Psoas muscle (tissue), 8 donors: Measurements from ENCODE around the gene IL31. TPM values are rescaled to one million over a fixed set of nuclear protein-coding genes. Genes with fewer than 3 reads are reported as not detected.

Experiments used
- ATAC-seq, 4 donors: fragments of 200-7000 bp; cut with Tn5 transposase; one replicate each; pipeline ENCODE4 v1.9.1; 2020; ENCODE audit warnings: moderate library complexity in 3 of 4, mild to moderate bottlenecking in 2 of 4
- DNase-seq, 2 donors: peaks; one replicate each; pipeline ENCODE4 v3.0.0-alpha.2; 2020
- H3K27ac ChIP-seq: fragments of 200-600 bp; one replicate; pipeline ENCODE4 v1.8.0; 2022
- H3K27me3 ChIP-seq, 3 donors: fragments of 200-600 bp in 1 of 3; one replicate each; pipeline versions ENCODE4 v1.6.1 to v1.8.0; 2013 to 2022; ENCODE audit warnings: low read length in 2 of 3, mild to moderate bottlenecking in 2 of 3, moderate library complexity in 1 of 3; ENCODE audit not compliant: insufficient read depth in 3 of 3
- H3K36me3 ChIP-seq, 2 donors: fragments of 200-600 bp in 1 of 2; one replicate each; pipeline versions ENCODE4 v1.6.1 to v1.8.0; 2013 to 2022; ENCODE audit warnings: low read depth in 1 of 2, mild to moderate bottlenecking in 1 of 2, moderate library complexity in 1 of 2; ENCODE audit not compliant: insufficient read depth in 1 of 2
- H3K4me1 ChIP-seq: fragments of 200-600 bp; one replicate; pipeline ENCODE4 v1.8.0; 2022
- H3K4me3 ChIP-seq: fragments of 200-600 bp; one replicate; pipeline ENCODE4 v1.8.0; 2022; ENCODE audit warnings: mild to moderate bottlenecking
- H3K9me3 ChIP-seq: fragments of 200-600 bp; one replicate; pipeline ENCODE4 v1.8.0; 2022
- WGBS, 3 donors: extraction: QIAGEN DNeasy Blood & Tissue Kit; methylation state at CpG; one replicate each; pipeline versions ENCODE4 v1.1.6 to v1.1.7; 2013; 5-methylcytosine and 5-hydroxymethylcytosine counted together
- intact Hi-C, 2 donors: fragments of 100-400 bp; cut with DNase I; formaldehyde crosslinking; loops; one replicate each; pipeline versions ENCODE4 v1.11.0 to v1.14.2; 2022
- polyA plus RNA-seq, 3 donors: library from polyadenylated mRNA; stranded (reverse); fragments of 200-250 nt; gene quantifications; one replicate each; pipeline ENCODE4 v1.2.3, GENCODE V29; 2013
- total RNA-seq, 4 donors: library from RNA; stranded (reverse); fragmentation: NEBNext Ultra II Directional in 2 of 4; extraction: Animal tissue kit (Norgen Biotek cat#: 25700) in 2 of 4; gene quantifications; one replicate each; pipeline versions ENCODE4 v1.2.1 to v1.2.4, GENCODE V29; 2021 to 2023
- TF ChIP-seq, protein P1 (sequence below): fragments of 200-600 bp; IDR thresholded peaks from one replicate; pipeline ENCODE4 v1.8.0; 2022; ENCODE audit warnings: antibody characterized with exemption
- donor health status: healthy with polysubstance abuse.
- donor health status: DM: no; HTN: no; CAD: no; lungs with moderate emphysema.
- donor health status: Bipolar disorder and iron deficiency.
- donor health status: healthy.
- donor health status: DM: yes; HTN: yes; CAD: no.
- donor health status: DM: no; HTN: no; CAD: no.
- donor health status: DM: no; HTN: no; CAD: no.
- donor health status: DM: yes; HTN: yes; CAD: no.

IL31 gene
- total and polyA plus RNA-seq, 7 donors = not detected

GRCh38 chr12:122127839-122128238 is 46.2 kb downstream of the IL31 start:
- peaks cover 52% of the 10 kb centered on the region for H3K4me1 ChIP-seq
- TF ChIP-seq, protein P1, sequence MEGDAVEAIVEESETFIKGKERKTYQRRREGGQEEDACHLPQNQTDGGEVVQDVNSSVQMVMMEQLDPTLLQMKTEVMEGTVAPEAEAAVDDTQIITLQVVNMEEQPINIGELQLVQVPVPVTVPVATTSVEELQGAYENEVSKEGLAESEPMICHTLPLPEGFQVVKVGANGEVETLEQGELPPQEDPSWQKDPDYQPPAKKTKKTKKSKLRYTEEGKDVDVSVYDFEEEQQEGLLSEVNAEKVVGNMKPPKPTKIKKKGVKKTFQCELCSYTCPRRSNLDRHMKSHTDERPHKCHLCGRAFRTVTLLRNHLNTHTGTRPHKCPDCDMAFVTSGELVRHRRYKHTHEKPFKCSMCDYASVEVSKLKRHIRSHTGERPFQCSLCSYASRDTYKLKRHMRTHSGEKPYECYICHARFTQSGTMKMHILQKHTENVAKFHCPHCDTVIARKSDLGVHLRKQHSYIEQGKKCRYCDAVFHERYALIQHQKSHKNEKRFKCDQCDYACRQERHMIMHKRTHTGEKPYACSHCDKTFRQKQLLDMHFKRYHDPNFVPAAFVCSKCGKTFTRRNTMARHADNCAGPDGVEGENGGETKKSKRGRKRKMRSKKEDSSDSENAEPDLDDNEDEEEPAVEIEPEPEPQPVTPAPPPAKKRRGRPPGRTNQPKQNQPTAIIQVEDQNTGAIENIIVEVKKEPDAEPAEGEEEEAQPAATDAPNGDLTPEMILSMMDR = no peak
- H3K27ac ChIP-seq = peak overlapping the region; percentile 88
- H3K36me3 ChIP-seq = peaks cover 0 to 58% of the 10 kb centered on the region in 2 donors
- no peaks in the 10 kb centered on the region for H3K27me3 ChIP-seq
- ATAC-seq (no peak), DNase-seq (no peak)
- no peak overlapping the region for H3K4me3 ChIP-seq
- WGBS, 3 donors = 68 to 76% (median 72%) methylated on average over 12 to 13 of the region's 13 CpGs
- intact Hi-C loops = loop anchor here in 1 of 2 donors (5.0 kb wide), 1 partner anchor 41 kb away; no protein-coding TSS in a partner anchor
- no peaks in the 10 kb centered on the region for H3K9me3 ChIP-seq

DNA sequence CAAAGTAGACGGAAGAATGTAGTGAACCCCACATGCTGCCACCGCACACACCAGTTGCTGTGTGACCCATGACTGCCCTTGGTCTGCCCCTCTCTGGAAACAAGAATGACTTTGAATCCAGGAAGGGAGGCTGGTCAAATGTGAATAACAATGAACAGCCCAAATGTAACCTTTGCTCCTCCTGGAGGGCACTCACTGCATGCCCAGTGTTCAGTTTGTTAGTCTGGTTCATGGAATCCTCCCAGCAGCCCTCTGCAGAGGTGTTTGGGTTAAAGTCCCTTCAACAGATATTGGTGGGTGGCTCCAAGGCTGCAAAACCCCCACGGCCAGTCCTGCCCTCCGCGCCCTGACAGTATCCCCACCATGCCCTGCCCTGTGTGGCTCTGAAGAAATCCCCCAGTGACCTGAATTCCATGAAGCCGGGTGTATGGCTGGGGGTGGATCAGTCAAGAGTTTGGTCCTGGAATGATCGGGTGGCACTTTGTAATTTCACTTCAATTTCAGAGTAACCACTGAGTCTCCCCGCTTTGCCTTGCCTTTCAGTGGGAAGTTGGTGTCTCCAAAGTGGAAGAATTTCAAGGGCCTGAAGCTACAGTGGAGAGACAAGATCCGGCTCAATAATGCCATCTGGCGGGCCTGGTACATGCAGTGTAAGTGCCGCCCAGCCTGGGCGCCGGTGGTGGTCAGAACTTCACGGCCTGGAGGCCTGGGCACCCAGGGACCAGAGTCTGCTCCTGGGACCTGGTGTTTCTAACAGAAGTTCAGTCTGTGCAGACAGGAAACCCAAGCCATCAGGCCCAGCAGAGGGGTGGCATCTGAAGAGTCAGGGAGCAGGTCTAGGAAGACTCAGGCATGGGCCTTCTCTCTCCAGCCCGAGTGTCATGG is 47.1 kb downstream of the IL31 start:
- ATAC-seq = no peak
- 74 to 81% (median 76%) methylated on average over 15 of the region's 15 CpGs for WGBS, 3 donors

DNA sequence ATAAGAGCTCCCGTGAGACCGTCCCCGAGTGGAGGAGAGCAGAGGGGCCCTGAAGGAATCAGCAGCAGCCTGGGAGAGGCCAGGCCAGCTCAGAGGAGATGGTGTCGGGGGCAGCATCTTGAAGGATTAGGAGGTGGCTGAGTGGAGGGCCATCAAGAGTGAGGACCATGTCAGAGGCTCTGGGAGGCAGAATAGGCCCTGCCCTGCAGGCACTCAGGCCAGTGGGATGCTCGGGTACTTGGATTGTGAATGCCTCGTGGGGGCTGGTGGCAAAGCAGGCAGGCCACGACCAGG is 47.7 kb downstream of the IL31 start:
- Histone ChIP-seq H3K27ac (peak overlapping the region; percentile 88), H3K27me3 (no peaks in the 10 kb centered on the region), H3K9me3 (no peaks in the 10 kb centered on the region), H3K36me3 (peaks cover 0 to 42% of the 10 kb centered on the region in 2 donors), H3K4me1 (peaks cover 67% of the 10 kb centered on the region), H3K4me3 (no peak overlapping the region)
- TF ChIP-seq, protein P1 = no peak
- ATAC-seq = no peak
- 54 to 72% (median 55%) methylated on average over 7 of the region's 7 CpGs for WGBS, 3 donors
- no peak for DNase-seq
- intact Hi-C loops = loop anchor here in 1 of 2 donors (5.0 kb wide), 1 partner anchor 39 kb away; no protein-coding TSS in a partner anchor

More for the DNA sequence above, 47.1 kb downstream of the IL31 start:
- intact Hi-C loops = loop anchor here in 1 of 2 donors (5.0 kb wide), 1 partner anchor 40 kb away; no protein-coding TSS in a partner anchor
- Histone ChIP-seq H3K36me3 (peaks cover 0 to 49% of the 10 kb centered on the region in 2 donors), H3K27me3 (no peaks in the 10 kb centered on the region), H3K4me3 (no peak overlapping the region), H3K9me3 (no peaks in the 10 kb centered on the region), H3K4me1 (peaks cover 61% of the 10 kb centered on the region), H3K27ac (peak overlapping the region; percentile 88)
- no peak for DNase-seq
- TF ChIP-seq, protein P1 = peak; percentile 20

- TF ChIP-seq, protein P1 = no peak
- DNase-seq (peak; percentile 61 to 82), ATAC-seq (peak; percentile 71 to 90 (median 75))
- Histone ChIP-seq H3K36me3 (peaks cover 0 to 37% of the 10 kb centered on the region in 2 donors), H3K4me3 (no peak overlapping the region), H3K27ac (peak overlapping the region; percentile 88), H3K27me3 (no peaks in the 10 kb centered on the region), H3K9me3 (no peaks in the 10 kb centered on the region), H3K4me1 (peaks cover 67% of the 10 kb centered on the region)
- intact Hi-C loops = loop anchor here in 1 of 2 donors (5.0 kb wide), 1 partner anchor 38 kb away; no protein-coding TSS in a partner anchor
- 37 to 55% (median 41%) methylated on average over 13 of the region's 13 CpGs for WGBS, 3 donors
Observed at GRCh38 chr12:122125452-122126341, 48.3 kb downstream of the IL31 start.
